Sigmoid colon (tissue), 7 donors: ENCODE results near the gene IGLL1. TPM values are rescaled to one million over a fixed set of nuclear protein-coding genes. Genes with fewer than 3 reads are reported as not detected.
"Not testable (repeated sequence)": the region's sequence is repeated elsewhere in the genome, so short reads cannot be mapped to it uniquely, and the experiment has no call there.

Experiments
- DNase-seq: peaks from one replicate; pipeline ENCODE4 v3.0.0-alpha.2; 2019
- H3K27ac ChIP-seq, 4 donors: fragments of 200-600 bp; sonication (generic); one replicate each; pipeline ENCODE4 v1.5.1; 2016 to 2019; ENCODE audit warnings: mild to moderate bottlenecking in 1 of 4
- H3K27me3 ChIP-seq, 3 donors: fragments of 200-600 bp; sonication (generic); one replicate each; pipeline ENCODE4 v1.5.1; 2019; ENCODE audit warnings: mild to moderate bottlenecking in 1 of 3
- H3K36me3 ChIP-seq, 4 donors: fragments of 200-600 bp; sonication (generic); one replicate each; pipeline ENCODE4 v1.5.1; 2016 to 2019
- H3K4me1 ChIP-seq, 4 donors: fragments of 200-600 bp; sonication (generic); one replicate each; pipeline ENCODE4 v1.5.1; 2017 to 2019
- H3K4me3 ChIP-seq, 4 donors: fragments of 200-600 bp; sonication (generic); one replicate each; pipeline ENCODE4 v1.5.1; 2017 to 2019; ENCODE audit warnings: mild to moderate bottlenecking in 2 of 4, moderate library complexity in 1 of 4
- H3K9me3 ChIP-seq, 4 donors: fragments of 200-600 bp in 3 of 4; sonication (generic) in 3 of 4; one replicate each; pipeline versions ENCODE4 v1.5.1 to v1.6.1; 2013 to 2019
- EP300 ChIP-seq, 4 donors: sonication (generic); formaldehyde crosslinking; IDR thresholded peaks; one replicate each; pipeline ENCODE4 v1.6.1; 2017; ENCODE audit warnings: antibody characterized with exemption in 4 of 4
- POLR2A ChIP-seq, 2 donors: fragments of 450-650 bp; IDR thresholded peaks; one replicate each; pipeline ENCODE4 v1.6.1; 2016; ENCODE audit warnings: antibody characterized with exemption in 2 of 2, mild to moderate bottlenecking in 2 of 2, moderate library complexity in 2 of 2
- POLR2AphosphoS5 ChIP-seq, 4 donors: sonication (generic); formaldehyde crosslinking; IDR thresholded peaks; one replicate each; pipeline ENCODE4 v1.6.1; 2017; ENCODE audit warnings: antibody characterized with exemption in 4 of 4
- WGBS, 2 donors: extraction: QIAGEN DNeasy Blood & Tissue Kit; methylation state at CpG; one replicate each; pipeline ENCODE4 v1.1.7; 2013; 5-methylcytosine and 5-hydroxymethylcytosine counted together
- intact Hi-C: fragments of 100-400 bp; cut with DNase I; formaldehyde crosslinking; loops from one replicate; pipeline ENCODE4 v1.15.1; 2023
- polyA plus RNA-seq, 3 donors: library from polyadenylated mRNA; stranded (reverse); fragments of 200-250 nt; gene quantifications; one replicate each; pipeline ENCODE4 v1.2.3, GENCODE V29; 2013
- total RNA-seq, 4 donors: library from RNA; depleted of rRNA; stranded (reverse); fragments of >200 nt; gene quantifications; one replicate each; pipeline ENCODE4 v1.1.0, GENCODE V29; 2016
- TF ChIP-seq, protein P1 (sequence below), 4 experiments: fragments of 450-650 bp in 3 of 4; fragments of 200-600 bp in 1 of 4; IDR thresholded peaks; one replicate each; pipeline ENCODE4 v1.5.1; 2016 to 2019; ENCODE audit warnings: antibody characterized with exemption in 4 of 4, mild to moderate bottlenecking in 3 of 4, moderate library complexity in 2 of 4
- donor health status: healthy with polysubstance abuse.
- donor health status: Bipolar disorder and iron deficiency.
- donor health status: healthy.

Gene IGLL1
- total and polyA plus RNA-seq, 7 donors, result not detected

DNA sequence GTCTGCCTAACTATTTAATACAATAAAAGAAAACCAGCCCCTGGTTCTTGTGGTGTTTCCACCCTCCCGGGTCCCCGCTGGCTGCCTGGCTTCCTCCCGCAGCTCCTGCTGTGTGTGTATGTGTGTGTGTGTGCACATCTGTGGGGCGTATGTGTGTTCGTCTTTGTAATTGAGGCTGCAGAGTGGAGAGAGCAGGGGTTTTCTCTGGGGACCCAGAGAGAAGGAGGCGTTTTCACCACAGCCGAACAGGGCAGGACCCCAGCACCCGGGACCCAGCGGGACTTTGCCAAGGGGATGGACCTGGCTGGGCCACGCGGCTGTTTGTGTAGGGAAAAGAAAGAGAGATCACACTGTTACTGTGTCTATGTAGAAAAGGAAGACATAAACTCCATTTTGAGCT, 42.7 kb downstream of the IGLL1 start:
- Histone ChIP-seq H3K9me3 (no peaks in the 10 kb centered on the region), H3K27ac (no peak overlapping the region), H3K4me3 (no peak overlapping the region), H3K4me1 (peaks cover 0 to 7% (median 0%) of the 10 kb centered on the region in 4 donors), H3K27me3 (no peaks in the 10 kb centered on the region), H3K36me3 (no peaks in the 10 kb centered on the region)
- WGBS, 2 donors, result 57 to 90% methylated on average over 11 of the region's 11 CpGs
- TF ChIP-seq, protein P1, sequence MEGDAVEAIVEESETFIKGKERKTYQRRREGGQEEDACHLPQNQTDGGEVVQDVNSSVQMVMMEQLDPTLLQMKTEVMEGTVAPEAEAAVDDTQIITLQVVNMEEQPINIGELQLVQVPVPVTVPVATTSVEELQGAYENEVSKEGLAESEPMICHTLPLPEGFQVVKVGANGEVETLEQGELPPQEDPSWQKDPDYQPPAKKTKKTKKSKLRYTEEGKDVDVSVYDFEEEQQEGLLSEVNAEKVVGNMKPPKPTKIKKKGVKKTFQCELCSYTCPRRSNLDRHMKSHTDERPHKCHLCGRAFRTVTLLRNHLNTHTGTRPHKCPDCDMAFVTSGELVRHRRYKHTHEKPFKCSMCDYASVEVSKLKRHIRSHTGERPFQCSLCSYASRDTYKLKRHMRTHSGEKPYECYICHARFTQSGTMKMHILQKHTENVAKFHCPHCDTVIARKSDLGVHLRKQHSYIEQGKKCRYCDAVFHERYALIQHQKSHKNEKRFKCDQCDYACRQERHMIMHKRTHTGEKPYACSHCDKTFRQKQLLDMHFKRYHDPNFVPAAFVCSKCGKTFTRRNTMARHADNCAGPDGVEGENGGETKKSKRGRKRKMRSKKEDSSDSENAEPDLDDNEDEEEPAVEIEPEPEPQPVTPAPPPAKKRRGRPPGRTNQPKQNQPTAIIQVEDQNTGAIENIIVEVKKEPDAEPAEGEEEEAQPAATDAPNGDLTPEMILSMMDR (IDR thresholded peaks at IDR 0.05), result no peak
- no peak for TF ChIP-seq EP300 (IDR thresholded peaks at IDR 0.05)
- no peak for TF ChIP-seq POLR2A (IDR thresholded peaks at IDR 0.05)
- no peak for TF ChIP-seq POLR2AphosphoS5 (IDR thresholded peaks at IDR 0.05)
- DNase-seq, result peak; percentile 48
- intact Hi-C loops, result loop anchor here (5.0 to 10.0 kb wide), 3 partner anchors 103 to 220 kb away; no protein-coding TSS in a partner anchor

DNA sequence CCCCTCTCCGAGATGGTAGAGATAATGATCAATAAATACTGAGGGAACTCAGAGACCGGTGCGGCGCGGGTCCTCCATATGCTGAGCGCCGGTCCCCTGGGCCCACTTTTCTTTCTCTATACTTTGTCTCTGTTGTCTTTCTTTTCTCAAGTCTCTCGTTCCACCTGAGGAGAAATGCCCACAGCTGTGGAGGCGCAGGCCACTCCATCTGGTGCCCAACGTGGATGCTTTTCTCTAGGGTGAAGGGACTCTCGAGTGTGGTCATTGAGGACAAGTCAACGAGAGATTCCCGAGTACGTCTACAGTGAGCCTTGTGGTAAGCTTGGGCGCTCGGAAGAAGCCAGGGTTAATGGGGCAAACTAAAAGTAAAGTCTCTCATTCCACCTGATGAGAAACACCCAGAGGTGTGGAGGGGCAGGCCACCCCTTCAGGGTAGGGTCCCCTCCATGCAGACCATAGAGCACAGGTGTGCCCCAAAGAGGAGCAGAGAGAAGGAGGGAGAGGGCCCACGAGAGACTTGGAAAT, 43.2 kb downstream of the IGLL1 start:
- Histone ChIP-seq H3K4me3 (no peak overlapping the region), H3K36me3 (no peaks in the 10 kb centered on the region), H3K4me1 (peaks cover 0 to 7% (median 0%) of the 10 kb centered on the region in 4 donors), H3K27ac (no peak overlapping the region), H3K27me3 (no peaks in the 10 kb centered on the region), H3K9me3 (no peaks in the 10 kb centered on the region)
- TF ChIP-seq EP300 (IDR thresholded peaks at IDR 0.05), result no peak
- TF ChIP-seq POLR2A (IDR thresholded peaks at IDR 0.05), result no peak
- intact Hi-C loops, result loop anchor here (5.0 to 10.0 kb wide), 3 partner anchors 102 to 220 kb away; no protein-coding TSS in a partner anchor
- WGBS, 2 donors, result 86 to 87% methylated on average over 17 of the region's 17 CpGs
- peak; percentile 36 for DNase-seq

DNA sequence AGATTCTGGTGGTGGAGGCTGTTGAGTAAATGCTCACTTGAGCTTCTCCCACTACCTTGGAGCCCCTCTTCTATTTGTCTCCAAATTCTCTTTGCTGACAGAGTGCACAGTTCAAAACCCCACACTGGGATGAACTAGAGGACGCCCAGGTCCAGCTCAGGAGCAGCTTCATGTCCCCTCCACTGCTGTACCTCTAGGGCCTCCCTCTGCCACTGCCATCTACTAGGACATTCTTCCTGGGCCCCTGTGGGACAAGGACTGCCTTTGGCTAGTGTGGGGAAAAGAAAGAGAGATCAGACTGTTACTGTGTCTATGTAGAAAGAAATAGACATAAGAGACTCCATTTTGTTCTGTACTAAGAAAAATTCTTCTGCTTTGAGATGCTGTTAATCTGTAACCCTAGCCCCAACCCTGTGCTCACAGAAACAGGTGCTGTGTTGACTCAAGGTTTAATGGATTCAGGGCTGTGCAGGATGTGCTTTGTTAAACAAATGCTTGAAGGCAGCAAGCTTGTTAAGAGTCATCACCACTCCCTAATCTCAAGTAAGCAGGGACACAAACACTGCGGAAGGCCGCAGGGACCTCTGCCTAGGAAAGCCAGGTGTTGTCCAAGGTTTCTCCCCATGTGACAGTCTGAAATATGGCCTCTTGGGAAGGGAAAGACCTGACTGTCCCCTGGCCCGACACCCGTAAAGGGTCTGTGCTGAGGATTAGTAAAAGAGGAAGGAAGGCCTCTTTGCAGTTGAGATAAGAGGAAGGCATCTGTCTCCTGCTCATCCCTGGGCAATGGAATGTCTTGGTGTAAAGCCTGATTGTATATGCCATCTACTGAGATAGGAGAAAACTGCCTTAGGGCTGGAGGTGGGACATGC, 44.1 kb downstream of the IGLL1 start:
- DNase-seq, result peak; percentile 34
- not testable (repeated sequence) for H3K27ac ChIP-seq, H3K36me3 ChIP-seq, H3K4me1 ChIP-seq, H3K9me3 ChIP-seq, H3K27me3 ChIP-seq, H3K4me3 ChIP-seq
- intact Hi-C loops, result loop anchor here (5.0 to 10.0 kb wide), 3 partner anchors 101 to 219 kb away; no protein-coding TSS in a partner anchor
- WGBS, 2 donors, result 15 to 42% methylated on average over 5 of the region's 5 CpGs

DNA sequence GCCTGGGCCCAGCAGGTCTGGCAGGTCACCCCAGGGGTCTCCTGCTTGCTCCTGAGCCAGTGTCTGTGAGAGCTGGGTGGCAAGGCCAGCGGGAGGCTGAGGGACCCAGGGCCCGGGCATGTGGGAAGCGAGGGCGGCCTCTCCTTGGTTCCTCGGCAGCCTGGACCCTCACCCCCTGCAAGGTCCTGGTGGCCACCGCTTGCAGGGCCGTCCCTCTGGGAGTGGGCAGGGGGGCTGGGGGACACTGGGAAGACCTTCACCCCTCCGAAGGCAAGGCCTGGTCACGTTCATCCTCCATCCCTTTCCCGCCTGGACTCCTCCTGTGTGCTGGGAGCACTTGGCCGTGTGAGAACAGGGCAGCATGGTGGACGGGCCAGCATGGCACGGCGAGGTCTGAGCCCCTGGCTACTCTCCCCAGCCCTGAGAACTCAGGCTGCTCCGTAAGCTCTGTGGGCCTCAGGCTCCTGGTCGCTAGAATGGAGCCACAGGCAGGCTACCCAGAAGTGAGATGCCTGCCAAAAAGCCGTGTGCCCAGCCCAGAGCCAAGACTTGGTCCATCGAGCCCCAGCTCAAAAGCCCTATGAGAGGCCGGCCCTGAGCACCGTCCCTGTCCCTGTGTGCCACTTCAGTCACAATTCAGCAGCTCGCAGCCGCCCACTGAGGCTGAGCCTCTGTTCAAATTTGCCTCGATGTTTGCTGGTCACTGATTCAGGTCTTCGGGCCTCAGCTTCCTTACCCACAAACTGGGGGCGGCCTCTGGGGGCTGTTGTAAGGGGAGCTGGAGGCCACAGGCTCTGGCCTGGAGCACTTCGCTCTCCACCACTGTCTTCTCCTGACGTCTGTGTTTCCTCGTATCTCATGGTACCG, 45.0 kb downstream of the IGLL1 start:
- Histone ChIP-seq H3K27ac (no peak overlapping the region), H3K4me3 (no peak overlapping the region), H3K27me3 (no peaks in the 10 kb centered on the region), H3K9me3 (no peaks in the 10 kb centered on the region), H3K4me1 (peaks cover 0 to 7% (median 0%) of the 10 kb centered on the region in 4 donors), H3K36me3 (no peaks in the 10 kb centered on the region)
- no peak for TF ChIP-seq EP300 (IDR thresholded peaks at IDR 0.05)
- TF ChIP-seq, protein P1 (IDR thresholded peaks at IDR 0.05), result no peak
- TF ChIP-seq POLR2AphosphoS5 (IDR thresholded peaks at IDR 0.05), result no peak
- TF ChIP-seq POLR2A (IDR thresholded peaks at IDR 0.05), result no peak
- intact Hi-C loops, result loop anchor here (5.0 to 10.0 kb wide), 3 partner anchors 100 to 218 kb away; no protein-coding TSS in a partner anchor
- 89 to 92% methylated on average over 29 of the region's 29 CpGs for WGBS, 2 donors
- peak; percentile 60 for DNase-seq

DNA sequence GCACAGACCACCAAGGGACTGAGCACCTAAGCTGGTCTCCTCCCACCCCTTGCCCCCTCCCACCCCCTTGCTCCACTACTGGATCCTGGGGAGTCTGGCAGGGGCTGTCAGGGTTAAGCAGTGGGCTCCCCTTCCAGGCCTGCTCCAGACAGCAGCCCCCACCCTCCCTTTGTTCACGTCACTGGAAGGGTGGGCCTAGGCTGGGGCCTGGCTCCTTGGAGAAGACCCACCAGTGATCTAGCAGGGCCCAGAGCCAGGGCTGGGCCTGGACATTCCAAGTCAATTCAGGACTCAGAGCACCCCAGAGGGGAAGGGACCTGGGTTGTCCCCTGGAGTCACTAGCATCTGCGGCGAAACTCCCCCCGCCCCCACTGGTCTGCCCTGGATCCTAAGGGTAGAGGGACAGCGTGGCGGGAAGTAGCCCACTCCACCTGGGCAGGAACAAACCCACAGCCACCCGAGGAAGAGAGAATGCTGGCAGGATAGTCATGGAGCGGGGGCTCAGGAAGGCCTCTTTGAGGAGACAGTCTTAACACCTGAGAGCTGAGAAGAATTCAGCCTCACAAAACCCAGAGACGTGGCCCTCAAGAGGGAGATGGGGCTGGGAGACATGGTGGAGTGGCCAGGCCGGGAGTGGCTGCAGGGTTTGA, 45.8 kb downstream of the IGLL1 start:
- Histone ChIP-seq H3K27me3 (no peaks in the 10 kb centered on the region), H3K4me1 (peaks cover 0 to 7% (median 0%) of the 10 kb centered on the region in 4 donors), H3K36me3 (no peaks in the 10 kb centered on the region), H3K27ac (no peak overlapping the region), H3K4me3 (no peak overlapping the region), H3K9me3 (no peaks in the 10 kb centered on the region)
- TF ChIP-seq POLR2AphosphoS5 (IDR thresholded peaks at IDR 0.05), result no peak
- intact Hi-C loops, result loop anchor here (10.0 kb wide), 1 partner anchor 100 kb away; no protein-coding TSS in a partner anchor
- DNase-seq, result peak; percentile 46
- WGBS, 2 donors, result 84 to 89% methylated on average over 10 of the region's 10 CpGs
